HepG2 (cell line): ENCODE measurements around the gene LSR. TPM values are rescaled to one million over a fixed set of nuclear protein-coding genes. Genes with fewer than 3 reads are reported as not detected.

Experiments used
- ATAC-seq: fragments of 200-7000 bp; cut with Tn5 transposase; 3 replicates; pipeline ENCODE4 v1.9.1; 2020; ENCODE audit warnings: mild to moderate bottlenecking, moderate library complexity
- BruUV-seq: library from RNA; stranded (reverse); fragments of 400-500 nt; replicated peaks from 2 replicates; lab custom pipeline; 2021; lab: Mats Ljungman, UMichigan
- CTCF ChIA-PET: fragments of 300-600 bp; formaldehyde crosslinking; extraction: SDS; loops from one replicate; lab custom pipeline; 2021; ENCODE audit warnings: low total read pairs, inconsistent platforms, low intra/inter-chr PET ratio; lab: Yijun Ruan, JAX
- POLR2A ChIA-PET: fragments of 350-600 bp; sonication (Branson Sonifier 250); formaldehyde crosslinking; loops from one replicate; lab custom pipeline; 2020; ENCODE audit warnings: antibody characterized with exemption, inconsistent platforms; lab: Yijun Ruan, JAX
- DNase-seq: peaks from one replicate; pipeline ENCODE4 v3.0.0-alpha.2; 2015; ENCODE audit warnings: low spot score
- FAIRE-seq: peaks from 3 replicates; lab custom pipeline; 2011; peaks lifted over from hg19 to GRCh38; lab: Jason Lieb, UNC
- H2AFZ ChIP-seq: one replicate; pipeline ENCODE4 v1.6.1; 2011; ENCODE audit warnings: low read length, inconsistent platforms
- H3K27ac ChIP-seq: fragments of 300-600 bp; 3 replicates; pipeline ENCODE4 v1.8.0; 2011; ENCODE audit warnings: mixed run types, mild to moderate bottlenecking, mixed read lengths, low read length, inconsistent platforms; ENCODE audit not compliant: insufficient read depth; ENCODE audit errors: extremely low read length
- H3K27me3 ChIP-seq, 2 experiments: fragments of 200-600 bp in 1 of 2; 2 replicates in 1 of 2; 3 replicates in 1 of 2; pipeline versions ENCODE4 v1.6.0 to v1.8.0; 2011; ENCODE audit warnings: low read length in 2 of 2, mild to moderate bottlenecking in 2 of 2, moderate library complexity in 2 of 2, inconsistent platforms in 1 of 2; ENCODE audit not compliant: insufficient read depth in 2 of 2, control insufficient read depth in 1 of 2
- H3K36me3 ChIP-seq, 2 experiments: fragments of 200-600 bp in 1 of 2; replicated peaks in 1 of 2; 2 replicates in 1 of 2; 3 replicates in 1 of 2; pipeline versions ENCODE4 v1.5.1 to v1.8.0; 2011; ENCODE audit warnings: low read length in 2 of 2, inconsistent platforms in 1 of 2; ENCODE audit not compliant: insufficient read depth in 2 of 2, control insufficient read depth in 1 of 2
- H3K4me1 ChIP-seq: 2 replicates; pipeline ENCODE4 v1.5.1; 2012; ENCODE audit warnings: low read length, inconsistent platforms; ENCODE audit not compliant: insufficient read depth
- H3K4me2 ChIP-seq: 2 replicates; pipeline ENCODE4 v1.6.0; 2011; ENCODE audit warnings: low read depth, low read length, inconsistent platforms
- H3K4me3 ChIP-seq, 3 experiments: fragments of 200-600 bp in 1 of 3; sonication (generic), shearing (Covaris generic) in 1 of 3; replicated peaks in 1 of 3; 2 replicates each; pipeline ENCODE4 v1.5.1; 2011 to 2016; ENCODE audit warnings: low read length in 3 of 3, inconsistent platforms in 2 of 3, low read depth in 2 of 3, mild to moderate bottlenecking in 2 of 3, control low read depth in 1 of 3, mixed read lengths in 1 of 3; ENCODE audit not compliant: insufficient read depth in 1 of 3
- H3K79me2 ChIP-seq: one replicate; pipeline ENCODE4 v1.6.1; 2011; ENCODE audit warnings: low read length, inconsistent platforms; ENCODE audit not compliant: insufficient read depth
- H3K9ac ChIP-seq: 2 replicates; pipeline ENCODE4 v1.6.0; 2011; ENCODE audit warnings: mild to moderate bottlenecking, low read depth, low read length, inconsistent platforms; ENCODE audit not compliant: insufficient read depth
- H3K9me3 ChIP-seq: 2 replicates; pipeline ENCODE4 v1.5.1; 2012; ENCODE audit warnings: mild to moderate bottlenecking, low read length
- H4K20me1 ChIP-seq: 2 replicates; pipeline ENCODE4 v1.6.0; 2011; ENCODE audit warnings: inconsistent platforms, mild to moderate bottlenecking, low read length, moderate library complexity; ENCODE audit not compliant: insufficient read depth
- ATF5 ChIP-seq: sonication (generic); formaldehyde crosslinking; IDR thresholded peaks from 2 replicates; pipeline ENCODE4 v1.4.0; 2020; ENCODE audit warnings: mild to moderate bottlenecking, low read depth, missing genetic modification reagents
- CREB3 ChIP-seq: sonication (generic); formaldehyde crosslinking; IDR thresholded peaks from 2 replicates; pipeline ENCODE4 v1.5.0; 2020; ENCODE audit warnings: missing genetic modification reagents
- KDM2A ChIP-seq: sonication (generic); formaldehyde crosslinking; IDR thresholded peaks from 2 replicates; pipeline ENCODE4 v1.4.0; 2020; ENCODE audit warnings: low read depth, missing genetic modification reagents, borderline replicate concordance
- NFYC ChIP-seq: IDR thresholded peaks from 2 replicates; pipeline ENCODE4 v1.6.1; 2016; ENCODE audit warnings: missing genetic modification reagents, missing compliant biosample characterization
- NPAS2 ChIP-seq: sonication (generic); formaldehyde crosslinking; IDR thresholded peaks from 2 replicates; pipeline ENCODE4 v1.8.0; 2022; ENCODE audit warnings: mild to moderate bottlenecking, missing genetic modification reagents, borderline replicate concordance
- PRMT3 ChIP-seq: sonication (generic); formaldehyde crosslinking; IDR thresholded peaks from 2 replicates; pipeline ENCODE4 v1.8.1; 2022; ENCODE audit warnings: low read depth, mild to moderate bottlenecking, moderate library complexity, missing genetic modification reagents, borderline replicate concordance
- THAP8 ChIP-seq: sonication (generic); formaldehyde crosslinking; IDR thresholded peaks from 2 replicates; pipeline ENCODE4 v1.5.1; 2020; ENCODE audit warnings: missing genetic modification reagents, mild to moderate bottlenecking, borderline replicate concordance
- ZBTB33 ChIP-seq: sonication (generic); formaldehyde crosslinking; IDR thresholded peaks from 2 replicates; pipeline ENCODE4 v1.4.0; 2020; ENCODE audit warnings: missing genetic modification reagents
- ZC3H4 ChIP-seq: sonication (generic); formaldehyde crosslinking; IDR thresholded peaks from 2 replicates; pipeline ENCODE4 v1.4.0; 2020; ENCODE audit warnings: missing genetic modification reagents, borderline replicate concordance
- ZNF329 ChIP-seq: sonication (generic); formaldehyde crosslinking; IDR thresholded peaks from 2 replicates; pipeline ENCODE4 v1.9.0; 2021; ENCODE audit warnings: low read depth, mild to moderate bottlenecking, missing genetic modification reagents
- ZNF460 ChIP-seq: sonication (generic); formaldehyde crosslinking; IDR thresholded peaks from 2 replicates; pipeline ENCODE4 v1.5.1; 2020; ENCODE audit warnings: missing genetic modification reagents, mild to moderate bottlenecking, borderline replicate concordance
- ZNF550 ChIP-seq: sonication (generic); formaldehyde crosslinking; IDR thresholded peaks from 2 replicates; pipeline ENCODE4 v1.4.0; 2020; ENCODE audit warnings: mild to moderate bottlenecking, missing genetic modification reagents, borderline replicate concordance
- ZNF580 ChIP-seq: IDR thresholded peaks from 2 replicates; pipeline ENCODE4 v1.6.1; 2016; ENCODE audit warnings: low read depth, borderline replicate concordance
- ZNF598 ChIP-seq: sonication (generic); formaldehyde crosslinking; IDR thresholded peaks from 2 replicates; pipeline ENCODE4 v1.5.1; 2020; ENCODE audit warnings: mild to moderate bottlenecking, missing genetic modification reagents, borderline replicate concordance
- WGBS: methylation state at CpG from one replicate; pipeline ENCODE4 v1.1.6; 2017; ENCODE audit warnings: low lambda C conversion rate; 5-methylcytosine and 5-hydroxymethylcytosine counted together
- in situ Hi-C: cut with HindIII; loops from 2 replicates; pipeline ENCODE4 v1.10.0; 2017; ENCODE audit warnings: low pct_unique_long_range_greater_than_20kb; ENCODE audit not compliant: extremely low pct_ligation_motif_present
- intact Hi-C: fragments of 100-400 bp; cut with micrococcal nuclease; formaldehyde crosslinking; loops from one replicate; pipeline ENCODE4 v1.10.0; 2022; ENCODE audit not compliant: unreplicated experiment
- polyA plus RNA-seq, 8 experiments: library from polyadenylated mRNA; depleted of rRNA in 3 of 8; stranded (reverse) in 7 of 8; unstranded in 1 of 8; fragments of >200 nt; fragmentation: Illumina TruSeq in 4 of 8; extraction: Trizol in 4 of 8; gene quantifications; 2 replicates each; pipeline versions ENCODE4 v1.2.1 to v1.2.3, GENCODE V29; 2011 to 2016; ENCODE audit warnings: low read depth in 4 of 8, missing spikeins in 1 of 8, mixed read lengths in 1 of 8; ENCODE audit not compliant: insufficient read depth in 1 of 8
- total RNA-seq, 5 experiments: library from RNA; depleted of rRNA; stranded (reverse); fragments of >200 nt; fragmentation: Illumina TruSeq; extraction: Trizol; gene quantifications; 2 replicates each; pipeline ENCODE4 v1.2.3, GENCODE V29; 2016; ENCODE audit warnings: low read depth in 1 of 5

The LSR gene
- total and polyA plus RNA-seq, 2 of the 13 experiments (the other 11 are each of a cell fraction or from before 2014, with no cell fraction given): 29.2 to 79.2 TPM

- Histone ChIP-seq H3K79me2 (no peaks in the 10 kb centered on the region), H3K9ac (no peak overlapping the region), H3K9me3 (no peaks in the 10 kb centered on the region), H3K36me3 (no peaks in the 10 kb centered on the region), H3K4me1 (peaks cover 8% of the 10 kb centered on the region), H4K20me1 (no peaks in the 10 kb centered on the region), H3K4me3 (no peak overlapping the region), H2AFZ (no peak overlapping the region), H3K4me2 (no peak overlapping the region), H3K27ac (no peak overlapping the region)
- no peak for DNase-seq
- WGBS: 24% methylated on average over 5 of the region's 5 CpGs
- POLR2A ChIA-PET: no interaction called here
- BruUV-seq: no TSS peak
- intact Hi-C loops: no loop called here
- CTCF ChIA-PET: no interaction called here
- FAIRE-seq: no peak
- ATAC-seq: no peak
- TF ChIP-seq ZNF329 (peak; percentile 98), ZC3H4 (CRISPR knock-in tag) (no peak)
- TF ChIP-seq, all 625 proteins: peak for 1
- in situ Hi-C loops: no loop called here
- no peaks in the 10 kb centered on the region; a peak in 2 of 5 replicates for H3K27me3 ChIP-seq
Measured at GRCh38 chr19:35206379-35206778, 42.4 kb upstream of the LSR start.

- Histone ChIP-seq H3K4me1 (peaks cover 13% of the 10 kb centered on the region), H3K9me3 (no peaks in the 10 kb centered on the region), H3K27me3 (no peaks in the 10 kb centered on the region; a peak in 2 of 5 replicates), H3K4me3 (no peak overlapping the region), H4K20me1 (no peaks in the 10 kb centered on the region), H3K4me2 (no peak overlapping the region), H3K9ac (no peak overlapping the region), H3K27ac (no peak overlapping the region), H3K79me2 (no peaks in the 10 kb centered on the region), H3K36me3 (no peaks in the 10 kb centered on the region), H2AFZ (no peak overlapping the region)
- in situ Hi-C loops: no loop called here
- FAIRE-seq (no peak), ATAC-seq (no peak), DNase-seq (no peak)
- ChIA-PET CTCF (no interaction called here), POLR2A (no interaction called here)
- intact Hi-C loops: no loop called here
- BruUV-seq: no TSS peak
- 62% methylated on average over 1 of the region's 1 CpG for WGBS
- no peak for TF ChIP-seq ATF5
- no peak for TF ChIP-seq ZBTB33
- no peak for TF ChIP-seq ZNF460 (CRISPR knock-in tag)
- no peak for TF ChIP-seq THAP8
- TF ChIP-seq ZNF580: no peak
- TF ChIP-seq CREB3 (CRISPR knock-in tag): no peak
- no peak for TF ChIP-seq NFYC
- TF ChIP-seq KDM2A: no peak
- no peak for TF ChIP-seq PRMT3
- no peak for TF ChIP-seq ZNF598
- TF ChIP-seq NPAS2 (CRISPR knock-in tag): no peak
- TF ChIP-seq ZNF550 (CRISPR knock-in tag): no peak
Measured at GRCh38 chr19:35206855-35207254, 41.9 kb upstream of the LSR start.
